Neuron (in vitro differentiated cells): ENCODE measurements around the gene FAM174B.

Source experiments
- H2AFZ ChIP-seq: one replicate; pipeline ENCODE4 v1.6.1; 2013; ENCODE audit warnings: low read depth, mild to moderate bottlenecking, inconsistent platforms, low read length, moderate library complexity
- H3K27me3 ChIP-seq: one replicate; pipeline ENCODE4 v1.6.1; 2013; ENCODE audit warnings: low read length; ENCODE audit not compliant: insufficient read depth
- H3K36me3 ChIP-seq: one replicate; pipeline ENCODE4 v1.6.1; 2013; ENCODE audit warnings: low read length; ENCODE audit not compliant: insufficient read depth
- H3K4me1 ChIP-seq: one replicate; pipeline ENCODE4 v1.6.1; 2013; ENCODE audit warnings: low read length; ENCODE audit not compliant: insufficient read depth
- H3K4me3 ChIP-seq: 2 replicates; pipeline ENCODE4 v1.5.1; 2013; ENCODE audit warnings: mild to moderate bottlenecking, low read length, moderate library complexity
- H3K9me3 ChIP-seq: one replicate; pipeline ENCODE4 v1.6.1; 2013; ENCODE audit warnings: low read length

Gene FAM174B

GRCh38 chr15:92672102-92672501, 16.5 kb upstream of the FAM174B start:
- no peak overlapping the region for H3K4me3 ChIP-seq
- H2AFZ ChIP-seq, result no peak overlapping the region
- no peaks in the 10 kb centered on the region for H3K27me3 ChIP-seq
- H3K9me3 ChIP-seq, result no peaks in the 10 kb centered on the region
- no peaks in the 10 kb centered on the region for H3K4me1 ChIP-seq
- no peaks in the 10 kb centered on the region for H3K36me3 ChIP-seq

- no peaks in the 10 kb centered on the region for H3K27me3 ChIP-seq
- H3K4me1 ChIP-seq, result no peaks in the 10 kb centered on the region
- H3K9me3 ChIP-seq, result no peaks in the 10 kb centered on the region
- H2AFZ ChIP-seq, result no peak overlapping the region
- no peaks in the 10 kb centered on the region for H3K36me3 ChIP-seq
- H3K4me3 ChIP-seq, result no peak overlapping the region
Observed at GRCh38 chr15:92671406-92671805, 15.8 kb upstream of the FAM174B start.

GRCh38 chr15:92670621-92671020, 15.0 kb upstream of the FAM174B start:
- Histone ChIP-seq H3K9me3 (no peaks in the 10 kb centered on the region), H2AFZ (no peak overlapping the region), H3K4me1 (no peaks in the 10 kb centered on the region), H3K36me3 (no peaks in the 10 kb centered on the region), H3K4me3 (no peak overlapping the region), H3K27me3 (no peaks in the 10 kb centered on the region)

GRCh38 chr15:92669432-92669831, 13.9 kb upstream of the FAM174B start:
- Histone ChIP-seq H3K4me1 (no peaks in the 10 kb centered on the region), H3K9me3 (no peaks in the 10 kb centered on the region), H2AFZ (no peak overlapping the region), H3K4me3 (no peak overlapping the region), H3K27me3 (no peaks in the 10 kb centered on the region), H3K36me3 (no peaks in the 10 kb centered on the region)

GRCh38 chr15:92668620-92669019, 13.0 kb upstream of the FAM174B start:
- H3K4me1 ChIP-seq, result no peaks in the 10 kb centered on the region
- H2AFZ ChIP-seq, result no peak overlapping the region
- no peaks in the 10 kb centered on the region for H3K36me3 ChIP-seq
- H3K4me3 ChIP-seq, result no peak overlapping the region
- no peaks in the 10 kb centered on the region for H3K27me3 ChIP-seq
- H3K9me3 ChIP-seq, result no peaks in the 10 kb centered on the region

GRCh38 chr15:92667970-92668485, 12.5 kb upstream of the FAM174B start:
- no peaks in the 10 kb centered on the region for H3K36me3 ChIP-seq
- H3K4me3 ChIP-seq, result no peak overlapping the region
- no peak overlapping the region for H2AFZ ChIP-seq
- no peaks in the 10 kb centered on the region for H3K27me3 ChIP-seq
- no peaks in the 10 kb centered on the region for H3K4me1 ChIP-seq
- no peaks in the 10 kb centered on the region for H3K9me3 ChIP-seq

GRCh38 chr15:92667287-92667904, 11.8 kb upstream of the FAM174B start:
- H3K4me3 ChIP-seq, result no peak overlapping the region
- no peaks in the 10 kb centered on the region for H3K36me3 ChIP-seq
- no peaks in the 10 kb centered on the region for H3K9me3 ChIP-seq
- H3K4me1 ChIP-seq, result no peaks in the 10 kb centered on the region
- H3K27me3 ChIP-seq, result no peaks in the 10 kb centered on the region
- no peak overlapping the region for H2AFZ ChIP-seq

- no peaks in the 10 kb centered on the region for H3K9me3 ChIP-seq
- no peak overlapping the region for H2AFZ ChIP-seq
- H3K27me3 ChIP-seq, result no peaks in the 10 kb centered on the region
- H3K4me3 ChIP-seq, result no peak overlapping the region
- H3K36me3 ChIP-seq, result no peaks in the 10 kb centered on the region
- no peaks in the 10 kb centered on the region for H3K4me1 ChIP-seq
Observed at GRCh38 chr15:92666780-92667179, 11.2 kb upstream of the FAM174B start.

- Histone ChIP-seq H3K4me1 (no peaks in the 10 kb centered on the region), H2AFZ (no peak overlapping the region), H3K9me3 (no peaks in the 10 kb centered on the region), H3K27me3 (no peaks in the 10 kb centered on the region), H3K4me3 (no peak overlapping the region), H3K36me3 (no peaks in the 10 kb centered on the region)
Observed at GRCh38 chr15:92665100-92665555, 9.6 kb upstream of the FAM174B start.

- no peaks in the 10 kb centered on the region for H3K36me3 ChIP-seq
- no peak overlapping the region for H2AFZ ChIP-seq
- H3K27me3 ChIP-seq, result no peaks in the 10 kb centered on the region
- no peak overlapping the region for H3K4me3 ChIP-seq
- H3K9me3 ChIP-seq, result no peaks in the 10 kb centered on the region
- no peaks in the 10 kb centered on the region for H3K4me1 ChIP-seq
Observed at GRCh38 chr15:92664178-92664900, 8.8 kb upstream of the FAM174B start.

GRCh38 chr15:92663250-92663951, 7.8 kb upstream of the FAM174B start:
- no peak overlapping the region for H2AFZ ChIP-seq
- no peak overlapping the region for H3K4me3 ChIP-seq
- no peaks in the 10 kb centered on the region for H3K36me3 ChIP-seq
- H3K9me3 ChIP-seq, result no peaks in the 10 kb centered on the region
- no peaks in the 10 kb centered on the region for H3K27me3 ChIP-seq
- H3K4me1 ChIP-seq, result no peaks in the 10 kb centered on the region

GRCh38 chr15:92662762-92663161, 7.2 kb upstream of the FAM174B start:
- H2AFZ ChIP-seq, result no peak overlapping the region
- no peaks in the 10 kb centered on the region for H3K27me3 ChIP-seq
- H3K4me3 ChIP-seq, result no peak overlapping the region
- H3K36me3 ChIP-seq, result no peaks in the 10 kb centered on the region
- no peaks in the 10 kb centered on the region for H3K9me3 ChIP-seq
- H3K4me1 ChIP-seq, result no peaks in the 10 kb centered on the region

GRCh38 chr15:92661956-92662355, 6.4 kb upstream of the FAM174B start:
- no peak overlapping the region for H3K4me3 ChIP-seq
- H3K36me3 ChIP-seq, result no peaks in the 10 kb centered on the region
- H3K4me1 ChIP-seq, result no peaks in the 10 kb centered on the region
- no peaks in the 10 kb centered on the region for H3K27me3 ChIP-seq
- peaks cover under 1% of the 10 kb centered on the region for H3K9me3 ChIP-seq
- no peak overlapping the region for H2AFZ ChIP-seq
